GM12873 (cell line): ENCODE data around the gene ABHD12.

Source experiments
- TF ChIP-seq, protein P1 (sequence below): IDR thresholded peaks from 2 replicates; pipeline ENCODE4 v1.5.1; 2012; ENCODE audit warnings: low read depth, mild to moderate bottlenecking, moderate library complexity, low read length, control low read depth; ENCODE audit not compliant: insufficient read depth; ENCODE audit errors: missing control alignments

The ABHD12 gene

DNA sequence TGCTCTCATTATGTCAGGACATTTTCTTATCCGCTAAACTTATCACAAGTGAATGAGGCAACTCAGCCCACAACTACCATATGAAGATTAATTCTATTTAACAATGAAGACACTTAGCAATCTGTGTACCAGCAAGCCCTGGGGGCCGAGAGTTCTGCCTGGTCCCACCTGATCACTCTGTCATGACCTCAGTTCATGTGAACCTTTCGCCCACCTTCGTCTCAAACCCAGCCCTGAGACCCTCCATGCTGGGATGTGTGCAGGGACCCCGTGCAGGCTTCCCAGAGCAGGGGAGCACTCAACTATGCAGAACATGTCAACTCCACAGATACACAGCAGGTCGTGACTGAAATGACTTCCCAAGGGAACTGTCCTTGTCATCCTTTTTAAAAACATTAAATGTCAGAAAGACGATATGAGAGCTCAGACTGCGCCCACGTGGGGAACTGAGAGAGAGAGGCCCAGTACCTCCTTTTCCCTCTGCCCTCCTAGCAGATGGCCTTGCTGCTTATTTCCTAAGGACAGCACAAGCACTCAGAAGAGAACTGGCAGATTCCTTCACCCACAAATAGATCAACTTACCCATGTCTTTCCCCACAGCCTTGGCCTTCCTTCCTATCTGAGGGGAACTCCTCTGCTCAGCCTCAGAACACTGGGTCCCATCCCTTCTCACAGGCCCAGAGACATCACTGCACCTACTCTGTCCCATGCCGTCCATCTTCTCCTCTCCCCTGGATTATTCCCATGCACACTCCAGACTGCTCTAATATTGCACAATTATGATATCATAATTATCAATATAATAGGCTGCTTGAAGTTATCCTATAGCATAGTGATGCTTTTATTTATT is 11.5 kb downstream of the ABHD12 start:
- TF ChIP-seq, protein P1, sequence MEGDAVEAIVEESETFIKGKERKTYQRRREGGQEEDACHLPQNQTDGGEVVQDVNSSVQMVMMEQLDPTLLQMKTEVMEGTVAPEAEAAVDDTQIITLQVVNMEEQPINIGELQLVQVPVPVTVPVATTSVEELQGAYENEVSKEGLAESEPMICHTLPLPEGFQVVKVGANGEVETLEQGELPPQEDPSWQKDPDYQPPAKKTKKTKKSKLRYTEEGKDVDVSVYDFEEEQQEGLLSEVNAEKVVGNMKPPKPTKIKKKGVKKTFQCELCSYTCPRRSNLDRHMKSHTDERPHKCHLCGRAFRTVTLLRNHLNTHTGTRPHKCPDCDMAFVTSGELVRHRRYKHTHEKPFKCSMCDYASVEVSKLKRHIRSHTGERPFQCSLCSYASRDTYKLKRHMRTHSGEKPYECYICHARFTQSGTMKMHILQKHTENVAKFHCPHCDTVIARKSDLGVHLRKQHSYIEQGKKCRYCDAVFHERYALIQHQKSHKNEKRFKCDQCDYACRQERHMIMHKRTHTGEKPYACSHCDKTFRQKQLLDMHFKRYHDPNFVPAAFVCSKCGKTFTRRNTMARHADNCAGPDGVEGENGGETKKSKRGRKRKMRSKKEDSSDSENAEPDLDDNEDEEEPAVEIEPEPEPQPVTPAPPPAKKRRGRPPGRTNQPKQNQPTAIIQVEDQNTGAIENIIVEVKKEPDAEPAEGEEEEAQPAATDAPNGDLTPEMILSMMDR = no peak

DNA sequence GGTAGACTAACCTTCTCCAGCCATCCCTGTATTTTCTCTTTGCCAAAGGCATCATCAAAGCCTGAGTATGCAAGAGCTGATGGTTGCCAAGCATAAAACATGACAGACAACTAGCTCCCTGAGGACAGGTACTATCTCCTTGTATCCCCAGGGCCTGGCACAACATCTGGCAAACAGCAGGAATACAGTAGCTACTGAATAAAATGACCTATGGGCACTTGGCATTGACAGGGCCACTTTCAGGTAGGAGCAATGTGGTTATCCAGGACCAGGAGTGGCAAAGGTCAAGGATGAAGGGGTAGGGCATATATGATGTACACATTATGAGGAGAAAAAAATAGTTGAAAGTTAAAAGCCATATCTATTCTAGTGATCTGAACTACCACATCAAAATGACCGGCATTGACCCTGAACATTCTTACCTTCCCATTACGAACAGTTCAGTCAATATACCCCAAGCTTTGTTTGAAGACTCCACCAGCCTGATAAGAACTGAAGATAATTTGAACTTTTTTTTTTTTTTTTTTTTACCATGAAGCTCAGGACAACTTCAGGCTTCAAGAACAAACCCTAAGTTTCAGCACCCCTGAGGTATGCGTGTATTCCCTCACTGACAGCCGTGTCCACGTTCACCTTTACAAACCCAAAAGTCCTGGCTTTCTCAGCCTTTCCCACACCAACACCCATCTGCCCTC is 12.3 kb downstream of the ABHD12 start:
- TF ChIP-seq, protein P1 = no peak

DNA sequence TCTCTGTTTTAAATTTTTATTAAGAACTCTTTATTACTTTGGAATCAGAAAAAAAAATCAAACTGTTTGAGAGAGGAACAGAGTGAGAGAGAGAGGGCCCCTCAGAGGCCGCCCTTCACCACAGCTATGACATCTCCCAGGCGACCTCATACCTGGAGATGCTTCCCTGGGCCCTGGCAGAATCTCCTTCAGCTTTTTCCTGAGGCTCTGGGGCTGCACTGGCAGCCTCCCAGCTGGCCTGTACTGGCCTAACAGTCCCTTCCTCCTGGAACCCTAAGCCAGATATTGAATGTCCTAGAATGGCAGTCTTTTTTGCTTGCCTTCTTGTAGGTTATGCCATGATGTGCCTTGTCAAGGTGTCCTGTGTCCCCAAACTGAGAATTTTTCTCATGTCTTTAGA is 13.7 kb downstream of the ABHD12 start:
- TF ChIP-seq, protein P1 = no peak

DNA sequence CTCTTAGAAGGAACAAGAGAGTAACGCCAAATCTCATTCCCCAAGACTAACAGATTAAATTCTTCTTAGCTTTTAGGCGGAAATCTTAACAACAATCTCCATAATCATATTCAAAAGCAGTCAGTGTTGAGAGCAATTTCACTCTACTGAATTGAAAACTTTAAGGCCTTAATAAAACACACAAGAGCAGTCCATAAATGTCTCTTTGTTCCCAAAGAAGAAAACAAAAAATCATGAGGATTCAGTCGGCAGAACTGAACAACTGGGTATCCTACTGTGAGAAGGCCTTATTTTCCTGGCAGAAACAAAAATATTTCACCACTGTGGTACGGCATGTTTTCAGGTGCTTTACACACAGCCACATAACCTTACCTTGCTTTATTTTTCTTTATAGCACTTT is 14.4 kb downstream of the ABHD12 start:
- TF ChIP-seq, protein P1 = no peak

DNA sequence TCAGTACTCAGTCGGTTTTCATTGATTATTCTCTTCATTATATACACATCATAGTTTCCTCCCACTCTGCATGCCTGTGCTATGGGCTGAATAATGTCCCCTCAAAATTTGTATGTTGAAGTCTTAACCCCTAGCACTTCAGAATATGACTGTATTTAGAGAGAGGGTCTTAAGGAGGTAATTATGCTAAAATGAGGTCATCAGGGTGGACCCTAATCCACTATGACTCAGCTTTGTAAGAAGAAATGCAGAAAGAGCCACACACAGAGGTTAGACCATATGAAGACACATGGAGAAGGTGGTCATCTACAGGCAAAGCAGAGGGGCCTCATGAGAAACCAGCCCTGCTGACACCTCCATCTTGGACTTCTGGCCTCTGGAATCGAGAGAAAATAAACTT is 15.8 kb downstream of the ABHD12 start:
- TF ChIP-seq, protein P1 = no peak

DNA sequence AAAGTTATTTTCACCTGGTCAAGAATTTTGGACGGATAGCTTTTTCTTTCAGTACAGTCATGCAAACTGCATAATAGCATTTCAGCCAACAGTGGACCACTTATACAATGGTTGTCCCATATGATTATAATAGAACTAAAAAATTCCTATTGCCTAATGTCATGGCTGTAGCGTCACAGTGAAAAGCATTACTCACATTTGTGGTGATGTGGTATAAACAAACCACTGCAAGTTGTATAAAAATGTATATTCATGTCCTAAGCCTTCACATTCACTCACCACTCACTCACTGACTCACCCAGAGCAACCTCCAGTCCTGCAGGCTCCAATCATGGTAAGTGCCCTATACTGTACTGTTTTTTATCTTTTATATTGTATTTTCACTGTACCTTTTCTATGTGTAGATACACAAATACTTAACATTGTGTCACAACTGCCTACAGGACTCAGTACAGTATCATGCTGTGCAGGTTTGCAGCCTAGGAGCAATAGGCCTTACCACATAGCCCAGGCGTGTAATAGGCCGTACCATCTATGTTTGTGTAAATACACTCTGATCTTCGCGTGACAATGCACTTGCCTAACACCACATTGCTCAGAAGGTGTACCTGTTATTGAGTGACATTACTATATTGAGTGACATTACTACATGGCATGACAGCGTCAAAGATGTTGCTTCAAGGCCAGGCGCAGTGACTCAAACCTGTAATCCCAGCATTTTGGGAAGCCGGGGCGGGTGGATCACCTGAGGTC is 17.9 kb downstream of the ABHD12 start:
- TF ChIP-seq, protein P1 = no peak

DNA sequence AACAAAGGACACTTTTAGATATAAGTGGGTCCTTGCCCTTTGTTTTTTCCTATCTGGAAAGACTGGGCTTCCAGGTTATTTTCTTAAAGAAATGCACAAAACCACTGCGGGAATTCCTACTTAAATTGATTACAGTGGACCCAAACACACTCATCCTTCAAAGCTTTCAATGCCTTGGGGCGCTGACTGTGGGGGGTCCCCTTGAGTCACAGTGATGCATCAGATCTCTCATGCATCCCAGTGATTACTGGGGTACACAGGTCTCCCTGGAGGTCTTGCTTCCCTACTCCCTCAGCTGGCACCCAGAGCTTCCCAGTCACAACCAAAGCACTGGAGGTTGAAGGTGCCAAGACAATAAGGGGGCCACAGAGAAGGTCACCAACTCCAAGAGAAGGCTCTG is 20.7 kb downstream of the ABHD12 start:
- TF ChIP-seq, protein P1 = no peak
